ENCODE results near the gene OR8K1. TPM values are rescaled to one million over a fixed set of nuclear protein-coding genes. Genes with fewer than 3 reads are reported as not detected.

Gene OR8K1
- total RNA-seq, 3 donors from 2014 or later: not detected

- DNase-seq (no peak), ATAC-seq (no peak)
- H3K4me1 ChIP-seq (ENCODE audit: low read depth): no peaks in the 10 kb centered on the region
- no peak for TF ChIP-seq CTCF (IDR thresholded peaks at IDR 0.05)
- intact Hi-C loops (cut with DNase I, micrococcal nuclease): no loop called here
- no peaks in the 10 kb centered on the region for H3K36me3 ChIP-seq (ENCODE audit: low read depth)
- H3K4me3 ChIP-seq: no peak overlapping the region
- H3K9me3 ChIP-seq: no peaks in the 10 kb centered on the region
Measured at GRCh38 chr11:56396047-56396446, 50.2 kb downstream of the OR8K1 start.

Other genes starting within 250 kb of the OR8K1 start
- not detected for gene OR8H2, start 242.4 kb upstream of the OR8K1 start, total RNA-seq
- not detected for gene OR8H3, start 223.7 kb upstream of the OR8K1 start, total RNA-seq
- gene OR8J3, start 205.8 kb upstream of the OR8K1 start, total RNA-seq: not detected
- gene OR8K5, start 185.7 kb upstream of the OR8K1 start, total RNA-seq: not detected
- gene OR5J2, start 169.4 kb upstream of the OR8K1 start, total RNA-seq: not detected
- not detected for gene OR5T2, start 111.8 kb upstream of the OR8K1 start, total RNA-seq
- not detected for gene OR5T3, start 93.8 kb upstream of the OR8K1 start, total RNA-seq
- not detected for gene OR5T1, start 71.9 kb upstream of the OR8K1 start, total RNA-seq
- gene OR8H1, start 53.8 kb upstream of the OR8K1 start, total RNA-seq: not detected
- not detected for gene OR8K3, start 30.9 kb upstream of the OR8K1 start, total RNA-seq
- gene OR8J1, start 8.3 kb downstream of the OR8K1 start, total RNA-seq: not detected
- gene OR8U1, start 29.6 kb downstream of the OR8K1 start, total RNA-seq: not detected
- gene OR5AL1, start 66.7 kb downstream of the OR8K1 start, total RNA-seq: not detected
- gene OR5M3, start 127.3 kb downstream of the OR8K1 start, total RNA-seq: not detected
- not detected for gene OR5M8, start 145.3 kb downstream of the OR8K1 start, total RNA-seq
- gene OR5M11, start 197.2 kb downstream of the OR8K1 start, total RNA-seq: not detected
- not detected for gene OR5M10, start 231.7 kb downstream of the OR8K1 start, total RNA-seq